Spleen (tissue), 11 donors: ENCODE results near the gene CALN1. TPM values are rescaled to one million over a fixed set of nuclear protein-coding genes. Genes with fewer than 3 reads are reported as not detected.

Experiments used
- DNase-seq: peaks from one replicate; pipeline ENCODE4 v3.0.0-alpha.2; 2020
- H3K27ac ChIP-seq, 8 donors: fragments of 200-600 bp; sonication (generic) in 7 of 8; 1 replicate in 4 of 8; 2 replicates in 4 of 8; pipeline versions ENCODE4 v1.5.0 to v1.8.0; 2016 to 2021; ENCODE audit warnings: inconsistent platforms in 4 of 8, mild to moderate bottlenecking in 4 of 8, moderate library complexity in 1 of 8
- H3K27me3 ChIP-seq, 7 donors: fragments of 200-600 bp; sonication (generic) in 6 of 7; replicated peaks in 1 of 7; 1 replicate in 4 of 7; 2 replicates in 3 of 7; pipeline versions ENCODE4 v1.5.0 to v1.8.0; 2016 to 2021; ENCODE audit warnings: inconsistent platforms in 3 of 7, mild to moderate bottlenecking in 1 of 7
- H3K36me3 ChIP-seq, 6 donors: fragments of 200-600 bp; sonication (generic) in 5 of 6; 1 replicate in 4 of 6; 2 replicates in 2 of 6; pipeline versions ENCODE4 v1.5.0 to v1.8.0; 2016 to 2021; ENCODE audit warnings: inconsistent platforms in 2 of 6
- H3K4me1 ChIP-seq, 6 donors: fragments of 200-600 bp; sonication (generic) in 5 of 6; 1 replicate in 3 of 6; 2 replicates in 3 of 6; pipeline versions ENCODE4 v1.5.0 to v1.8.0; 2016 to 2021; ENCODE audit warnings: inconsistent platforms in 3 of 6
- H3K4me3 ChIP-seq, 8 donors: fragments of 200-600 bp; sonication (generic) in 7 of 8; 1 replicate in 4 of 8; 2 replicates in 4 of 8; pipeline versions ENCODE4 v1.5.0 to v1.8.0; 2016 to 2021; ENCODE audit warnings: inconsistent platforms in 4 of 8, mild to moderate bottlenecking in 4 of 8, moderate library complexity in 2 of 8
- H3K9me3 ChIP-seq, 8 donors: fragments of 200-600 bp; sonication (generic) in 7 of 8; 1 replicate in 4 of 8; 2 replicates in 4 of 8; pipeline versions ENCODE4 v1.5.0 to v1.8.0; 2016 to 2021; ENCODE audit warnings: inconsistent platforms in 4 of 8
- CTCF ChIP-seq, 11 experiments: fragments of 200-600 bp in 7 of 11; fragments of 450-650 bp in 4 of 11; sonication (generic) in 4 of 11; IDR thresholded peaks in 8 of 11; conservative IDR thresholded peaks in 3 of 11; 1 replicate in 7 of 11; 2 replicates in 4 of 11; pipeline versions ENCODE4 v1.4.0 to v1.8.0; 2016 to 2021; ENCODE audit warnings: antibody characterized with exemption in 11 of 11, inconsistent platforms in 4 of 11, mild to moderate bottlenecking in 1 of 11
- POLR2A ChIP-seq, 3 donors: fragments of 450-650 bp; IDR thresholded peaks; one replicate each; pipeline ENCODE4 v1.5.1; 2017; ENCODE audit warnings: antibody characterized with exemption in 3 of 3, mild to moderate bottlenecking in 1 of 3
- POLR2AphosphoS5 ChIP-seq, 3 donors: sonication (generic); formaldehyde crosslinking; IDR thresholded peaks; one replicate each; pipeline ENCODE4 v1.5.1; 2017; ENCODE audit warnings: antibody characterized with exemption in 3 of 3
- WGBS, 5 donors: extraction: QIAGEN DNeasy Blood & Tissue Kit in 3 of 5; methylation state at CpG; one replicate each; pipeline versions ENCODE4 v1.1.5 to v1.1.7; 2013 to 2018; 5-methylcytosine and 5-hydroxymethylcytosine counted together
- intact Hi-C: fragments of 100-400 bp; cut with DNase I; formaldehyde crosslinking; loops from one replicate; pipeline ENCODE4 v1.15.0; 2023; ENCODE audit warnings: low total_unique reads
- polyA plus RNA-seq, 3 donors: library from polyadenylated mRNA; stranded (reverse); fragments of 200-250 nt; gene quantifications; one replicate each; pipeline ENCODE4 v1.2.1, GENCODE V29; 2013
- total RNA-seq, 7 donors: library from RNA; depleted of rRNA in 3 of 7; stranded (reverse); fragments of >200 nt in 3 of 7; fragmentation: NEBNext Ultra II Directional in 4 of 7; extraction: Animal tissue kit (Norgen Biotek cat#: 25700) in 4 of 7; gene quantifications; one replicate each; pipeline versions ENCODE4 v1.1.0 to v1.2.1, GENCODE V29; 2016 to 2021
- donor health status: healthy with polysubstance abuse.
- donor health status: DM: no; HTN: no; CAD: no; lungs with moderate emphysema.
- donor health status: DM: no; HTN: no; CAD: no.
- donor health status: Bipolar disorder and iron deficiency.
- donor health status: healthy.
- donor health status: DM: no; HTN: no; CAD: no.
- donor health status: DM: yes; HTN: yes; CAD: no.

The CALN1 gene
- total and polyA plus RNA-seq, 10 donors, result under 0.01 to 0.19 (median 0.03) TPM; not detected in 7

GRCh38 chr7:71753236-71753635 is 658.9 kb downstream of the CALN1 start:
- peaks cover 0 to 36% (median 16%) of the 10 kb centered on the region in 8 donors for H3K9me3 ChIP-seq
- H3K27me3 ChIP-seq, result peaks cover 0 to 50% (median 11%) of the 10 kb centered on the region in 7 donors
- peaks cover 0 to 6% (median 6%) of the 10 kb centered on the region in 6 donors for H3K4me1 ChIP-seq
- TF ChIP-seq CTCF (IDR thresholded peaks at IDR 0.05 in 8 of 11, conservative IDR thresholded peaks at IDR 0.05 in 3 of 11) (no peak), POLR2A (IDR thresholded peaks at IDR 0.05) (no peak), POLR2AphosphoS5 (IDR thresholded peaks at IDR 0.05) (no peak)
- intact Hi-C loops, result no loop called here
- no peak overlapping the region for H3K4me3 ChIP-seq
- 86 to 95% (median 87%) methylated on average over 2 of the region's 2 CpGs for WGBS, 5 donors
- no peak overlapping the region for H3K27ac ChIP-seq
- no peak for DNase-seq
- no peaks in the 10 kb centered on the region for H3K36me3 ChIP-seq

DNA sequence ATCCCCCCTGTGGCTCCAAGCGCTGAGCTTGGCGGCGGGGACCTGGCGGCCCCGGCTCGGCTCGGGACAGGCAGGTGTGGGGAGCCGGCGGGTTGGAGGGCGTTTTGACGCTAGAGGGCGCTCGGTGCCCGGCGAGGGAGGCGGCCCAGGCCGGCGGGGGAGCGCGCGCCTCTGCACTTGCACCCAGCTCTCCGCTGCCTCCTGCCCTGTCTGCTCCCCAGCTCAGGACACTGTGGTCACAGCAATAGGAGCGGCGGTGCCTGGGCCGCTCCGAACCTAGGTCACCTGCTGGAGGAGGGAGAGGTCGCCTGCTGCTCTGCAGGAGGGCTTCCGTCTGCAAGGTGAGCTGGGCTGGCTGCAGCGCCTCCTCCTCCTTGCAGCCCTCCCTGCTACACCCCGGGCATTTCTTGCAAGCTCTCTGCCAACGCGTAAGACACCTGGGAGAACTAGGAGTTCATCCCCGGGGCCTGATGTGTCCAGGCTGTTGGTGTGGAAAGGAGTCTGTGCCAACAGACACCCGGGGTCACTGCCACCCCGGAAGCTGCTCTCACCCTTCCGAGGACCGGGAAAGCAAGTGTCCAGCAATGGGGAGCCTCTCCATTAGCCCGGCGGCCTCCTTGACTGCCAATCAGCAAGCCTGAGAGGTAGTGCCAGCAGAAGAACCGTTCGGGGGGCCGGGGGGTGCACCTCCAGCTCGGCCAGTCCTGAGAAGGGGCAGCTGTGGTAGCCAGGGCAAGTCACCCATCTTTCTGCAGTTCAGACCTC is 659.8 kb downstream of the CALN1 start:
- no peak overlapping the region for H3K4me3 ChIP-seq
- peaks cover 0 to 6% (median 6%) of the 10 kb centered on the region in 6 donors for H3K4me1 ChIP-seq
- DNase-seq, result peak; percentile 82
- no peak for TF ChIP-seq POLR2AphosphoS5 (IDR thresholded peaks at IDR 0.05)
- TF ChIP-seq CTCF (IDR thresholded peaks at IDR 0.05 in 8 of 11, conservative IDR thresholded peaks at IDR 0.05 in 3 of 11), result peak in 8 of 11 experiments; percentile 18 to 63 (median 52)
- peaks cover 0 to 29% (median 16%) of the 10 kb centered on the region in 8 donors for H3K9me3 ChIP-seq
- 16 to 33% (median 19%) methylated on average over 19 to 43 of the region's 43 CpGs for WGBS, 5 donors
- peaks cover 0 to 50% (median 11%) of the 10 kb centered on the region in 7 donors for H3K27me3 ChIP-seq
- H3K27ac ChIP-seq, result no peak overlapping the region
- intact Hi-C loops, result no loop called here
- no peaks in the 10 kb centered on the region for H3K36me3 ChIP-seq

DNA sequence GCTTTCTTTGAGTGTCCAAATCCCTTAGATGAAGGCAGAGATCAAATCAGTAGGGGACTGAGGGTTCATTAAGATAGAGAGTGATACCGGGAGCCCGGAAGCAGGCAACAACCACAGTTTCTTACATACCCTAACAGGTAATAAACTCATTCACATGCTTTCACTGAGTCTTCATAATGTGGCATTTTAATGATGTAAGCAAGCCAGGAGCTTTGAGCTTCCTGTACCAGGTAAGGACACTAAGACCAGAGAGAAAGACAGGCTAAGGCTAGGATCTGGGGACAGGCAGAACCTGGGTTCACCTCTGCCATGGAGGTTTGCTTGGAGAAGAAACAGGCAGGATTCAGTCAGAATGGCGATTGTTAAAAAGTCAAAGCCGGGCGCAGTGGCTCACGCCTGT is 661.8 kb downstream of the CALN1 start:
- Histone ChIP-seq H3K27me3 (peaks cover 0 to 50% (median 11%) of the 10 kb centered on the region in 7 donors), H3K36me3 (no peaks in the 10 kb centered on the region), H3K9me3 (peaks cover 0 to 23% (median 5%) of the 10 kb centered on the region in 8 donors), H3K27ac (no peak overlapping the region), H3K4me1 (peaks cover 0 to 6% (median 6%) of the 10 kb centered on the region in 6 donors), H3K4me3 (no peak overlapping the region)
- TF ChIP-seq CTCF (IDR thresholded peaks at IDR 0.05 in 8 of 11, conservative IDR thresholded peaks at IDR 0.05 in 3 of 11), result no peak
- no peak for TF ChIP-seq POLR2AphosphoS5 (IDR thresholded peaks at IDR 0.05)
- WGBS, 5 donors, result 90 to 96% (median 91%) methylated on average over 6 of the region's 6 CpGs
- intact Hi-C loops, result no loop called here
- no peak for DNase-seq

GRCh38 chr7:71746006-71746405 is 666.1 kb downstream of the CALN1 start:
- Histone ChIP-seq H3K27ac (no peak overlapping the region), H3K4me3 (no peak overlapping the region), H3K27me3 (peaks cover 0 to 13% (median 0%) of the 10 kb centered on the region in 7 donors), H3K4me1 (no peaks in the 10 kb centered on the region), H3K36me3 (no peaks in the 10 kb centered on the region), H3K9me3 (peaks cover 0 to 23% (median 3%) of the 10 kb centered on the region in 8 donors)
- intact Hi-C loops, result no loop called here
- 84 to 90% (median 88%) methylated on average over 5 of the region's 5 CpGs for WGBS, 5 donors
- TF ChIP-seq POLR2A (IDR thresholded peaks at IDR 0.05), result no peak
- no peak for TF ChIP-seq POLR2AphosphoS5 (IDR thresholded peaks at IDR 0.05)
- no peak for DNase-seq
